DOHH2 (cell line): ENCODE data around the gene TNFAIP8L3.

Experiments
- H3F3A ChIP-seq: fragments of 200-600 bp; sonication (generic), shearing (Covaris generic); 2 replicates; pipeline ENCODE4 v1.6.0; 2016; ENCODE audit warnings: antibody characterized with exemption, mild to moderate bottlenecking; ENCODE audit not compliant: control insufficient read depth, insufficient read depth
- H3K27ac ChIP-seq: fragments of 200-600 bp; sonication (generic); 2 replicates; pipeline ENCODE4 v1.5.1; 2014; ENCODE audit warnings: low read depth, mild to moderate bottlenecking, low read length, moderate library complexity
- H3K27me3 ChIP-seq: fragments of 200-600 bp; sonication (generic); 2 replicates; pipeline ENCODE4 v1.6.1; 2014; ENCODE audit warnings: mild to moderate bottlenecking, low read length, mixed read lengths; ENCODE audit not compliant: control insufficient read depth
- H3K36me3 ChIP-seq: fragments of 200-600 bp; sonication (generic); 2 replicates; pipeline ENCODE4 v1.6.1; 2014; ENCODE audit warnings: mild to moderate bottlenecking, low read length, moderate library complexity, mixed read lengths; ENCODE audit not compliant: control insufficient read depth
- H3K4me1 ChIP-seq: fragments of 200-600 bp; sonication (generic); 2 replicates; pipeline ENCODE4 v1.6.1; 2014; ENCODE audit warnings: mild to moderate bottlenecking, low read length, mixed read lengths; ENCODE audit not compliant: control insufficient read depth
- H3K4me2 ChIP-seq: fragments of 200-600 bp; sonication (generic); 2 replicates; pipeline ENCODE4 v1.6.0; 2014; ENCODE audit warnings: mild to moderate bottlenecking, low read length, moderate library complexity
- H3K4me3 ChIP-seq: fragments of 200-600 bp; sonication (generic); 2 replicates; pipeline ENCODE4 v1.5.1; 2014; ENCODE audit warnings: mild to moderate bottlenecking, low read length, mixed read lengths
- H3K79me2 ChIP-seq: fragments of 200-600 bp; sonication (generic); 2 replicates; pipeline ENCODE4 v1.6.1; 2014; ENCODE audit warnings: mild to moderate bottlenecking, low read length, mixed read lengths; ENCODE audit not compliant: control insufficient read depth
- H3K9me2 ChIP-seq: fragments of 200-600 bp; sonication (generic); replicated peaks from 2 replicates; pipeline ENCODE4 v1.6.1; 2014; ENCODE audit warnings: mild to moderate bottlenecking, low read length, mixed read lengths; ENCODE audit not compliant: control insufficient read depth
- H3K9me3 ChIP-seq: fragments of 200-600 bp; sonication (generic); 2 replicates; pipeline ENCODE4 v1.6.1; 2014; ENCODE audit warnings: antibody characterized with exemption, low read length, mixed read lengths; ENCODE audit not compliant: control insufficient read depth, insufficient read depth
- H4K20me1 ChIP-seq: fragments of 200-600 bp; sonication (generic); 2 replicates; pipeline ENCODE4 v1.6.0; 2014; ENCODE audit warnings: low read depth, mild to moderate bottlenecking, antibody characterized with exemption, low read length, moderate library complexity; ENCODE audit not compliant: control insufficient read depth, insufficient read depth
- CTCF ChIP-seq: fragments of 200-600 bp; sonication (generic); IDR thresholded peaks from one replicate; pipeline ENCODE4 v1.5.1; 2014; ENCODE audit warnings: antibody characterized with exemption, mild to moderate bottlenecking, low read depth, low read length; ENCODE audit not compliant: poor library complexity, severe bottlenecking
- EZH2phosphoT487 ChIP-seq: fragments of 200-600 bp; sonication (generic); IDR thresholded peaks from 2 replicates; pipeline ENCODE4 v1.6.1; 2017; ENCODE audit warnings: borderline replicate concordance, mild to moderate bottlenecking, antibody characterized with exemption, low read length, moderate library complexity, mixed read lengths

The TNFAIP8L3 gene

GRCh38 chr15:51054535-51054934 lies 40.2 kb downstream of the TNFAIP8L3 start:
- H3K4me2 ChIP-seq = no peak overlapping the region
- H3K9me2 ChIP-seq = no peaks in the 10 kb centered on the region
- H3K9me3 ChIP-seq = no peaks in the 10 kb centered on the region
- no peaks in the 10 kb centered on the region for H3K36me3 ChIP-seq
- no peak overlapping the region for H3K27ac ChIP-seq
- H3K27me3 ChIP-seq = peaks cover 6% of the 10 kb centered on the region
- no peaks in the 10 kb centered on the region for H4K20me1 ChIP-seq
- H3K79me2 ChIP-seq = no peaks in the 10 kb centered on the region
- peaks cover 2% of the 10 kb centered on the region for H3K4me1 ChIP-seq
- TF ChIP-seq CTCF (no peak), EZH2phosphoT487 (no peak)
- H3F3A ChIP-seq = no peaks in the 10 kb centered on the region
- H3K4me3 ChIP-seq = no peak overlapping the region

- TF ChIP-seq CTCF (no peak), EZH2phosphoT487 (no peak)
- H3K9me3 ChIP-seq = no peaks in the 10 kb centered on the region
- no peaks in the 10 kb centered on the region for H4K20me1 ChIP-seq
- H3K36me3 ChIP-seq = no peaks in the 10 kb centered on the region
- H3K27me3 ChIP-seq = peaks cover under 1% of the 10 kb centered on the region
- no peaks in the 10 kb centered on the region for H3K9me2 ChIP-seq
- H3K79me2 ChIP-seq = no peaks in the 10 kb centered on the region
- H3K4me1 ChIP-seq = peaks cover 12% of the 10 kb centered on the region
- no peaks in the 10 kb centered on the region for H3F3A ChIP-seq
- no peak overlapping the region for H3K4me2 ChIP-seq
- H3K27ac ChIP-seq = no peak overlapping the region
- H3K4me3 ChIP-seq = no peak overlapping the region
These were observed 41.1 kb downstream of the TNFAIP8L3 start for GRCh38 chr15:51053571-51053970.

GRCh38 chr15:51051776-51052175 lies 42.9 kb downstream of the TNFAIP8L3 start:
- Histone ChIP-seq H3K4me1 (peaks cover 19% of the 10 kb centered on the region), H3K4me3 (no peak overlapping the region), H3F3A (no peaks in the 10 kb centered on the region), H3K4me2 (no peak overlapping the region), H3K27ac (no peak overlapping the region), H3K79me2 (no peaks in the 10 kb centered on the region), H4K20me1 (no peaks in the 10 kb centered on the region), H3K9me3 (no peaks in the 10 kb centered on the region), H3K36me3 (no peaks in the 10 kb centered on the region), H3K27me3 (no peaks in the 10 kb centered on the region), H3K9me2 (no peaks in the 10 kb centered on the region)
- TF ChIP-seq CTCF (no peak), EZH2phosphoT487 (no peak)

GRCh38 chr15:51049081-51049480 lies 45.6 kb downstream of the TNFAIP8L3 start:
- Histone ChIP-seq H3K9me3 (no peaks in the 10 kb centered on the region), H3K4me2 (no peak overlapping the region), H3F3A (no peaks in the 10 kb centered on the region), H3K4me1 (peaks cover 19% of the 10 kb centered on the region), H3K9me2 (no peaks in the 10 kb centered on the region), H3K27me3 (no peaks in the 10 kb centered on the region; the same call in 1 of the 2 replicates), H3K36me3 (no peaks in the 10 kb centered on the region), H3K4me3 (no peak overlapping the region), H3K27ac (no peak overlapping the region), H4K20me1 (no peaks in the 10 kb centered on the region), H3K79me2 (no peaks in the 10 kb centered on the region)
- no peak for TF ChIP-seq CTCF
- TF ChIP-seq EZH2phosphoT487 = no peak
